ENCODE data around the gene KCNJ6. TPM values are rescaled to one million over a fixed set of nuclear protein-coding genes. Genes with fewer than 3 reads are reported as not detected.

Gene KCNJ6
- total and polyA plus RNA-seq, 2 of the 8 experiments (the other 6 are each of a cell fraction or from before 2014, with no cell fraction given) = 0.51 to 1.2 TPM

GRCh38 chr21:37656899-37657298 is 259.4 kb downstream of the KCNJ6 start (continued):
- no peak for TF ChIP-seq POU5F1 (IDR thresholded peaks at IDR 0.05; ENCODE audit: low read depth, low read length)
- no peak for TF ChIP-seq JUN (IDR thresholded peaks at IDR 0.05; ENCODE audit: low read depth, low read length)
- TF ChIP-seq TBP (IDR thresholded peaks at IDR 0.05; ENCODE audit: low read depth, low read length) = no peak
- no peak for TF ChIP-seq KDM1A (IDR thresholded peaks at IDR 0.05; ENCODE audit: borderline replicate concordance, low read length)
- TF ChIP-seq SP4 (IDR thresholded peaks at IDR 0.05; ENCODE audit: low read length) = no peak
- TF ChIP-seq MAFK (IDR thresholded peaks at IDR 0.05; ENCODE audit: low read depth, low read length) = no peak
- TF ChIP-seq SRF (IDR thresholded peaks at IDR 0.05; ENCODE audit: low read depth, low read length) = no peak
- no peak for TF ChIP-seq SAP30 (IDR thresholded peaks at IDR 0.05; ENCODE audit: insufficient read depth, insufficient replicate concordance, low read length)
